ENCODE results near the gene RNF167. TPM values are rescaled to one million over a fixed set of nuclear protein-coding genes. Genes with fewer than 3 reads are reported as not detected.

The RNF167 gene
- total RNA-seq, 4 donors from 2014 or later: 57.8 to 92.1 (median 78.9) TPM

DNA sequence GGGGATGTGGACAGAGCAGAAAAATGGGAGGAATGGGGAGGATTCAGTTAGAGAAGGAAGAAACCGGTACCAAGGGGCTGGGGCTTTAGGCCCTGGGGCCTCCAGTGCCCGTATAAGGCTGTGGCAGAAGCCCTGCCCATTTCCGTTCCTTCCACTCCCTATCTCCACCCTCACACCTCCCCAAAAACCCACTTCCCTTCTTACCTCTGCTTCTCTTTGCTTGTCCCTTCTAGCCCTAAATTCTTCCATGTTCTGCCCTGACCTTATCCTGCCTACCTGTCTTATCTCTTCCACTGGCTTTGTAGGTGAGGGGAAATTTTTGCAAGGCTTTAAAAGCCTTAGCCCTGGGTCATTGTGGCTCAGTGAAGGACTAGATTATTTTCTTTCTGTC is 4.1 kb downstream of the RNF167 start:
- peaks cover 0 to 60% (median 38%) of the 10 kb centered on the region in 4 donors for H3K4me1 ChIP-seq
- peak overlapping the region; percentile 71 to 99 (median 98) for H3K27ac ChIP-seq
- peak overlapping the region in 1 of 4 donors; percentile 29 for H3K4me3 ChIP-seq
- H3K9me3 ChIP-seq: no peaks in the 10 kb centered on the region
- DNase-seq: peak in 2 of 3 donors; percentile 72 to 77
- peaks cover 0 to 45% (median 0%) of the 10 kb centered on the region in 3 donors for H3K36me3 ChIP-seq
- TF ChIP-seq, protein P1, sequence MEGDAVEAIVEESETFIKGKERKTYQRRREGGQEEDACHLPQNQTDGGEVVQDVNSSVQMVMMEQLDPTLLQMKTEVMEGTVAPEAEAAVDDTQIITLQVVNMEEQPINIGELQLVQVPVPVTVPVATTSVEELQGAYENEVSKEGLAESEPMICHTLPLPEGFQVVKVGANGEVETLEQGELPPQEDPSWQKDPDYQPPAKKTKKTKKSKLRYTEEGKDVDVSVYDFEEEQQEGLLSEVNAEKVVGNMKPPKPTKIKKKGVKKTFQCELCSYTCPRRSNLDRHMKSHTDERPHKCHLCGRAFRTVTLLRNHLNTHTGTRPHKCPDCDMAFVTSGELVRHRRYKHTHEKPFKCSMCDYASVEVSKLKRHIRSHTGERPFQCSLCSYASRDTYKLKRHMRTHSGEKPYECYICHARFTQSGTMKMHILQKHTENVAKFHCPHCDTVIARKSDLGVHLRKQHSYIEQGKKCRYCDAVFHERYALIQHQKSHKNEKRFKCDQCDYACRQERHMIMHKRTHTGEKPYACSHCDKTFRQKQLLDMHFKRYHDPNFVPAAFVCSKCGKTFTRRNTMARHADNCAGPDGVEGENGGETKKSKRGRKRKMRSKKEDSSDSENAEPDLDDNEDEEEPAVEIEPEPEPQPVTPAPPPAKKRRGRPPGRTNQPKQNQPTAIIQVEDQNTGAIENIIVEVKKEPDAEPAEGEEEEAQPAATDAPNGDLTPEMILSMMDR (IDR thresholded peaks at IDR 0.05): no peak
- no peak for TF ChIP-seq POLR2A (IDR thresholded peaks at IDR 0.05)
- H3K27me3 ChIP-seq: no peaks in the 10 kb centered on the region

DNA sequence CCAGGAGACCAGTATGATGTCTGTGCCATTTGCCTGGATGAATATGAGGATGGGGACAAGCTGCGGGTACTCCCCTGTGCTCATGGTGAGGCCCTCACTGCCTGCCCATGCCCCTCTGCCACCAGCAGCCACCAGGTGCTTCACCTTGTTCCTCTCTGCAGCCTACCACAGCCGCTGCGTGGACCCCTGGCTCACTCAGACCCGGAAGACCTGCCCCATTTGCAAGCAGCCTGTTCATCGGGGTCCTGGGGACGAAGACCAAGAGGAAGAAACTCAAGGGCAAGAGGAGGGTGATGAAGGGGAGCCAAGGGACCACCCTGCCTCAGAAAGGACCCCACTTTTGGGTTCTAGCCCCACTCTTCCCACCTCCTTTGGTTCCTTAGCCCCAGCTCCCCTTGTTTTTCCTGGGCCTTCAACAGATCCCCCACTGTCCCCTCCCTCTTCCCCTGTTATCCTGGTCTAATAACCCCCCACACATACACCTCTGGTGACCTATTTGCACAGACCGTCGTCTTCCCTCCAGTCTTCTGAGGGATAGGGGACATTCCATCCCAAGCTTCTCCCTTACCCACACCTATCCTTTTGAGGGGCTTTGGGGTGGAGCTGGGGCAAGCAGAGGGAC is 4.6 kb downstream of the RNF167 start:
- H3K4me3 ChIP-seq: peak overlapping the region in 3 of 4 donors; percentile 10 to 95 (median 29)
- no peaks in the 10 kb centered on the region for H3K27me3 ChIP-seq
- no peaks in the 10 kb centered on the region for H3K9me3 ChIP-seq
- H3K27ac ChIP-seq: peak overlapping the region; percentile 71 to 99 (median 98)
- peak in 1 of 2 donors; percentile 21 for TF ChIP-seq POLR2A (IDR thresholded peaks at IDR 0.05)
- TF ChIP-seq, protein P1 (IDR thresholded peaks at IDR 0.05): no peak
- H3K36me3 ChIP-seq: peaks cover 0 to 45% (median 0%) of the 10 kb centered on the region in 3 donors
- peaks cover 0 to 59% (median 38%) of the 10 kb centered on the region in 4 donors for H3K4me1 ChIP-seq
- no peak for DNase-seq

DNA sequence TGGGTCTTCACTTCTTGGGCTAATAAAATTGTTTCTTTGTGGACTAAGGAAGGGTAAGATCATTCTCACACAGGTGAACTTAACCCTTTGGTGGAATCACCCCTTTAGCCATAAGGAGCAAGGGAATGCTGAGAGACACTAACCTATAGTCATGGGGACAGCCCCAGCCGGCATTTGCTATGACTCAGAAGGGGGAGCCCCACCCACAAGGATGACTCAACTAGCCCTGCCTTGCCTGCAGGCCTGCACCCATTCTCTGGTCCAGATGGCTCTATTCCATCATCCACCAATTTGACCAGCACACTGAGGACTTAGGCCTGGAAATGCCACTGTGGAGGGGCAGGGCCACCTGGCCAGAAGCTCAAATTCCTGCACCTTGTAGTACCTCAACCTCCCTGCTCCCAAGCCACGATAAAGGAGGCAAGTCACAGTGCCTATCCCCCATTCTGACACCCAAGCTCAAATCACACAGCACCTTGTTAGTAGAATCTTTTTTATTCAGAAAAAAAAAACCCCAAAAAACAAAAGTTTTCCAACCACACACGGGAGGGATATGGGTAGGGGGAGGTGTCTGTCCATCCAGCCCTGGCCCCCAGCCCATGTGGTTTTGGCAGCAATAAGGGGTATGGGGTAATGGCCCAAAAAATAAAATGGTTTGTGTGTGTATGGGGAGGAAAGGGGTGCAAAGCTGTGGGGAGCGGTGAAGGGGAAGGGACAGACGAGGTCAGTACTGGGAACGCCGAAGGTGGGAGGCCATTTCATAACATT is 5.3 kb downstream of the RNF167 start:
- Histone ChIP-seq H3K36me3 (peaks cover 0 to 45% (median 0%) of the 10 kb centered on the region in 3 donors), H3K9me3 (no peaks in the 10 kb centered on the region), H3K27ac (peak overlapping the region; percentile 71 to 99 (median 98)), H3K4me3 (peak overlapping the region in 3 of 4 donors; percentile 95 to 99 (median 97)), H3K4me1 (peaks cover under 1 to 62% (median 42%) of the 10 kb centered on the region in 4 donors), H3K27me3 (no peaks in the 10 kb centered on the region)
- DNase-seq: peak; percentile 73 to 93 (median 82)
- peak; percentile 14 to 42 for TF ChIP-seq POLR2A (IDR thresholded peaks at IDR 0.05)
- TF ChIP-seq, protein P1 (IDR thresholded peaks at IDR 0.05): no peak

DNA sequence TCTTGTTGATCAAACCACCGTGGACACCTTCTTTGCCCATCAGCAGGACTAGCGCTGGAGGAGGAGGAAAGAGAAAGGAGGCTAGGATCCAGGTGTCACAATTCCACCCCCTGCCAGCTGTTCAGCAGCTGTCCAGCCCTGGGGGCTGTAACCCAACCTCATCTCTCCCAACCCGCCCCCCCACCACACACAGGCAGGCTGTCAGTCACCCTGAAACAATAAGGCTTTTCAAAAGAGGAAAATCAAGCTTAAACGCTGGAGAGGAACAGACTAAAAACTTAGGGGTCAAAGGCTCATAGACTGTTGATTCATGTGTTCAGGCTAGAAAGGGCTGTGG is 5.8 kb downstream of the RNF167 start:
- peak overlapping the region; percentile 71 to 99 (median 98) for H3K27ac ChIP-seq
- no peaks in the 10 kb centered on the region for H3K27me3 ChIP-seq
- DNase-seq: peak in 1 of 3 donors; percentile 39
- H3K4me3 ChIP-seq: peak overlapping the region in 3 of 4 donors; percentile 95 to 99 (median 97)
- TF ChIP-seq POLR2A (IDR thresholded peaks at IDR 0.05): no peak
- TF ChIP-seq, protein P1 (IDR thresholded peaks at IDR 0.05): no peak
- H3K36me3 ChIP-seq: peaks cover 0 to 45% (median 0%) of the 10 kb centered on the region in 3 donors
- peaks cover 4 to 65% (median 45%) of the 10 kb centered on the region in 4 donors for H3K4me1 ChIP-seq
- H3K9me3 ChIP-seq: no peaks in the 10 kb centered on the region

DNA sequence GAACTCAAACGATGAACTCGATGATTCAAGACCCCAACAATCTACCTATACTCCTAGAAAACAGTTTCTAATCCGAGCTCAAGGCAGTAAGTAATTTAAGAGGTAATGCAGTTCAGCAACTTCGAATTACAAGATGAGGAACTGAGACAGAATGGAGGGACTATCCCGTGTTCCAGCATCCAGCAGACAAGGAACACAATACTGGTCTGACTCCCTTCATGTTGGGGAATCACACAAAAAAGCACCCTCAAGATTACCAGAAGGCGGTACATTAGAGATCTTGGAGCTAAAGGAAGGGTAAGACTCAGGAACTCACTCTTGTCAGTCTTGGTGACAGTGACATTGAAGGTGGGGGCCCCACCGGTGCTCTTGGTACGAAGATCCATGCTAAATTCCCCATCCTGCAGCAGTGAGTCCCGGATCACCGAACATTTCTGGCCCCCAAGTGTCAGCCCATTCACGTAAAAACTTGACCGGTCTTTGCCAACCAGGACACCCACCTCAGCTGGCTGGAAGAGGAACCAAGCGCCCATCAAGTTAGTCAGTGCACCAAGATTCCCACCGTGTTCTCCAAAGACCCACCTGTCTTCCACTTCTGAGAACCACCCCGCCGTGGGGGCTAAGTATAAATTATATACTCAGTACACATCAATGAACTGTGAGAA is 6.4 kb downstream of the RNF167 start:
- TF ChIP-seq, protein P1 (IDR thresholded peaks at IDR 0.05): no peak
- no peak for TF ChIP-seq POLR2A (IDR thresholded peaks at IDR 0.05)
- peak overlapping the region; percentile 95 to 100 (median 98) for H3K4me3 ChIP-seq
- no peak for DNase-seq
- H3K27ac ChIP-seq: peak overlapping the region; percentile 96 to 99 (median 98)
- no peaks in the 10 kb centered on the region for H3K27me3 ChIP-seq
- no peaks in the 10 kb centered on the region for H3K9me3 ChIP-seq
- H3K4me1 ChIP-seq: peaks cover 4 to 64% (median 43%) of the 10 kb centered on the region in 4 donors
- peaks cover 0 to 45% (median 0%) of the 10 kb centered on the region in 3 donors for H3K36me3 ChIP-seq
